BJ (cell line): ENCODE measurements around the gene PRKAG2. TPM values are rescaled to one million over a fixed set of nuclear protein-coding genes. Genes with fewer than 3 reads are reported as not detected.

Source experiments
- CTCF ChIA-PET: fragments of 350-600 bp; formaldehyde crosslinking; extraction: SDS; loops from one replicate; lab custom pipeline; 2021; ENCODE audit warnings: antibody characterized with exemption, inconsistent platforms; lab: Yijun Ruan, JAX
- POLR2A ChIA-PET: fragments of 300-600 bp; sonication (Branson Sonifier 250); formaldehyde crosslinking; extraction: SDS; loops from one replicate; lab custom pipeline; 2021; ENCODE audit warnings: antibody characterized with exemption; lab: Charles Lee
- DNase-seq: peaks from one replicate; pipeline ENCODE4 v3.0.0-alpha.2; 2011; ENCODE audit warnings: low read depth
- H3K27me3 ChIP-seq: 2 replicates; pipeline ENCODE4 v1.6.0; 2011; ENCODE audit warnings: low read length; ENCODE audit not compliant: control insufficient read depth, insufficient read depth
- H3K36me3 ChIP-seq: 2 replicates; pipeline ENCODE4 v1.5.1; 2011; ENCODE audit warnings: low read length; ENCODE audit not compliant: control insufficient read depth, insufficient read depth
- H3K4me3 ChIP-seq: 2 replicates; pipeline ENCODE4 v1.5.1; 2011; ENCODE audit warnings: low read depth, mild to moderate bottlenecking, control low read depth, low read length
- CTCF ChIP-seq: IDR thresholded peaks from 2 replicates; pipeline ENCODE4 v1.5.1; 2011; ENCODE audit warnings: low read depth, mild to moderate bottlenecking, control low read depth, inconsistent platforms, low read length, moderate library complexity; ENCODE audit not compliant: insufficient read depth
- polyA plus RNA-seq: library from polyadenylated mRNA; depleted of rRNA; stranded (reverse); fragments of >200 nt; gene quantifications from 2 replicates; pipeline ENCODE4 v1.2.3, GENCODE V29; 2011

PRKAG2 gene
- polyA plus RNA-seq, 1 experiment = 11.3 TPM

DNA sequence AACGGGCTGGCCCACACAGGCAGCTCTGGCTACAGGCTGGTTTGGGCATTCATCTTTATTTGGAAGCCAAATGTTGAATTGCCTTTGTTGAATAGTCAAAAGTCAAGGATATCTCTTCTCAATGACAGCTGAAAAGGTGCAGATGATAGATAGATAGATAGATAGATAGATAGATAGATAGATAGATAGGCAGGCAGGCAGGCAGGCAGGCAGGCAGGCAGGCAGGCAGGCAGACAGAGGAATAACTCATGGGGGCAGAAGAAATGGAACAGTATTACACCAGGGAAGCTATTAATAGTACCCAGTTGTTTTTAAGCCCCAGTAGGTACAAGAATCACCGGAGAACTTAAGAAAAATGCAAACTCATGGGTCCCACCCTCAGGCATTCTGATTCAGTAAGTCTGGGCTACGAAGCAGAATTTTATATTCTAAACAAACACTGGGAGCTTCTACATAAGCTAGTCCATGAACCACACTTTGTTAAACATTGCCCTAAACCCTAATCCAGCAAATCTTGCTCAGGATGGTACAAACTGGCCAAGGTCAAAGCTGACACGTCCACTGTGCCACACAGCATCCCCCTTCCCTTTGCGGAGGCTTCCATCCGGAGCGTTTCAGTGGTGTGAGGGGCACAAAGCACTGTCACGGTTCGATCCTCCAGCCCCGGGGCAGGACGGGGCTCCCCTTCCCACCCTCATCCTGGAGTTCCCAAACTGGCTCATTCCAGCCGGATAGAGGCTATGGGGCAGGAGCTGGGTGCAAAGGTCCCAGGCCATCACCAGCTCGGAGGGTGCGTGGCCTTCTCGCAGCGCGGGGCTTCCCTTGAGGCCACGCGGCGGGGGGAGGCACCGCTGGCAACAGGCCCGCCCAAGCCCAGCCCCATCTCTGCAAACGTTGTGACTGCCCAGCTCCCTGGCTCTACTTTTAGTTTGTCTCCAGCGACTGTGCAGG lies 6.7 kb downstream of the PRKAG2 start:
- Histone ChIP-seq H3K27me3 (peaks cover 6% of the 10 kb centered on the region), H3K4me3 (no peak overlapping the region), H3K36me3 (no peaks in the 10 kb centered on the region)
- ChIA-PET POLR2A (no interaction called here), CTCF (interaction anchor here (1.2 kb wide), 2 partner anchors 62 to 258 kb away, joined by 3 read pairs; no protein-coding TSS in a partner anchor)
- DNase-seq = no peak
- no peak for TF ChIP-seq CTCF

- POLR2A ChIA-PET = no interaction called here
- DNase-seq = no peak
- H3K4me3 ChIP-seq = no peak overlapping the region
- H3K27me3 ChIP-seq = peaks cover 4% of the 10 kb centered on the region; the same call in 1 of the 2 replicates
- no peak for TF ChIP-seq CTCF
- CTCF ChIA-PET = interaction anchor here (0.6 to 1.2 kb wide), 2 partner anchors 63 to 920 kb away, joined by 3 read pairs; no protein-coding TSS in a partner anchor
- H3K36me3 ChIP-seq = no peaks in the 10 kb centered on the region
Observed at GRCh38 chr7:151869455-151869854, 7.5 kb downstream of the PRKAG2 start.

GRCh38 chr7:151869109-151869428 lies 7.8 kb downstream of the PRKAG2 start:
- Histone ChIP-seq H3K36me3 (no peaks in the 10 kb centered on the region), H3K4me3 (no peak overlapping the region), H3K27me3 (peaks cover 4% of the 10 kb centered on the region; the same call in 1 of the 2 replicates)
- DNase-seq = no peak
- ChIA-PET CTCF (interaction anchor here (0.6 kb wide), 1 partner anchor 920 kb away, joined by 3 read pairs; no protein-coding TSS in a partner anchor), POLR2A (no interaction called here)
- TF ChIP-seq CTCF = no peak

DNA sequence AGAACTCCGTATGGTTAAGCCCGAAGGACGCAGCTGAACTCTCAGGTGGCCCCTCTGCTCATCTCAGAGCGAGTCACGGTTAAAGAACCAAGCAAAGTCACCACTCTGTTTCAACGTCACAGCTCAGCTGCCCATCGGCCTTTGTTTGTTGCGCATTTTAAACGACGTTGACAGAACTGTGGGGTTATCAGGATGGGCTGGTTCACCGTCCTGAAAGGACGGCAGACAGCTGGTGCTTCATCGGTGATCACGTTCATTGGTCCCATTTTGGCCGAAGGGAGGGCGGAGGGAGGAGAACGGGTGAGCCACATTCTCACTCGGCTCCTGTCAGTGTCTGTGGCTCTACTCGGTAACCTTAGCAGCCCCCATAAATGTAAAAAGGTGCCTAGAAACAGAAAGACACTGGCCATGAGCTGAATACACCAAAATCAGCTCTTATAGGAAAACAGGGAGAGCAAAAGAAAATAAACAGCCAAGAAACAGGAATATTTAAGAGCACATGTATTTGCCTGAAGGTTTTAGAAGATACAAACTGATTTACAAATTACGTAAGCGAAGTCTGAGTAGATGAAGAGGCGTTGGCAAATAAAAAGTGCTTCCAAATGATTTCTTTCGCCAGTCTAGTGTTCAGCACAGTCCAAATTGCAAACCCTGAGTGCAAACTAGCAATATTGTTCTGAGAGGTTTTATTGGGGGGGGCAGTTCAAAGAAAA lies 8.4 kb downstream of the PRKAG2 start:
- no peak for TF ChIP-seq CTCF
- H3K27me3 ChIP-seq = peaks cover 4% of the 10 kb centered on the region; the same call in 1 of the 2 replicates
- ChIA-PET POLR2A (no interaction called here), CTCF (interaction anchor here (0.6 to 0.9 kb wide), 3 partner anchors 25 to 919 kb away, joined by 3 to 6 read pairs (median 3); no protein-coding TSS in a partner anchor)
- no peak for DNase-seq
- no peaks in the 10 kb centered on the region for H3K36me3 ChIP-seq
- no peak overlapping the region for H3K4me3 ChIP-seq

DNA sequence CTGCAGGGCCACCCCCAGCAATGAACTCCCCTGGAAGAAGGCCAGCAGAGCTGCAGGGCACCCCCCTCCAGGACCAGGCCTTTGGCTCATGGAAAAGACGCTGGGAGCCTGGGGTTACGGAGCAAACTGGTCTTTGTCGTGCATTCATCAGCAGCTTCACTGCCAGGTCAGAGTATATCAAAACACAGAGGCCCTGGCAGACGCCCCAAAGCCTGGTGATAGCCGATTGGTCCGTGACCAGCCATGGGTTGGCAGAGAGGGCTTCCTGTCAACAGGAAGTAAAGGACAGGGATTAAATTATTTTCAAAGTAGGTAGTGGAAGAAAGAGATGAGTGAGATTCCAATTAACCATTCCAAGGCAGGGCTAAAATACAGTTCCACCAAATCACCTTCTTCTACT lies 9.0 kb downstream of the PRKAG2 start:
- peaks cover 2% of the 10 kb centered on the region; the same call in 1 of the 2 replicates for H3K27me3 ChIP-seq
- no peak for TF ChIP-seq CTCF
- CTCF ChIA-PET = interaction anchor here (0.9 kb wide), 1 partner anchor 24 kb away, joined by 3 read pairs; no protein-coding TSS in a partner anchor
- POLR2A ChIA-PET = no interaction called here
- H3K36me3 ChIP-seq = no peaks in the 10 kb centered on the region
- DNase-seq = no peak
- no peak overlapping the region for H3K4me3 ChIP-seq
